Nephron progenitor cell (in vitro differentiated cells): Measurements from ENCODE around the gene AGBL4.

Source experiments
- DNase-seq: peaks from one replicate; pipeline ENCODE4 v3.0.0; 2021
- H3K27ac Mint-ChIP-seq: 2 replicates; pipeline ENCODE4 v1.8.0; 2021; ENCODE audit warnings: mild to moderate bottlenecking, moderate library complexity, mixed read lengths
- H3K27me3 Mint-ChIP-seq: 2 replicates; pipeline ENCODE4 v1.8.0; 2021; ENCODE audit warnings: mild to moderate bottlenecking, low read depth, mixed read lengths; ENCODE audit not compliant: poor library complexity
- H3K36me3 Mint-ChIP-seq: 2 replicates; pipeline ENCODE4 v1.8.0; 2021; ENCODE audit warnings: low read depth, mixed read lengths
- H3K4me1 Mint-ChIP-seq: 2 replicates; pipeline ENCODE4 v1.8.0; 2021; ENCODE audit warnings: mixed read lengths
- H3K4me3 Mint-ChIP-seq: 2 replicates; pipeline ENCODE4 v1.8.0; 2021; ENCODE audit warnings: mild to moderate bottlenecking, moderate library complexity, mixed read lengths
- H3K9me3 Mint-ChIP-seq: 2 replicates; pipeline ENCODE4 v1.8.0; 2021; ENCODE audit warnings: mild to moderate bottlenecking, moderate library complexity, mixed read lengths
- CTCF ChIP-seq: fragments of 200-600 bp; sonication (generic); IDR thresholded peaks from 2 replicates; pipeline ENCODE4 v1.5.0; 2021; ENCODE audit warnings: antibody characterized with exemption

The AGBL4 gene

GRCh38 chr1:48908606-48909005 lies 1115.1 kb downstream of the AGBL4 start:
- H3K27me3 Mint-ChIP-seq = peaks cover 4% of the 10 kb centered on the region
- H3K9me3 Mint-ChIP-seq = no peaks in the 10 kb centered on the region
- DNase-seq = no peak
- TF ChIP-seq CTCF = no peak
- H3K27ac Mint-ChIP-seq = no peak overlapping the region
- H3K36me3 Mint-ChIP-seq = no peaks in the 10 kb centered on the region
- no peaks in the 10 kb centered on the region for H3K4me1 Mint-ChIP-seq
- H3K4me3 Mint-ChIP-seq = no peak overlapping the region

DNA sequence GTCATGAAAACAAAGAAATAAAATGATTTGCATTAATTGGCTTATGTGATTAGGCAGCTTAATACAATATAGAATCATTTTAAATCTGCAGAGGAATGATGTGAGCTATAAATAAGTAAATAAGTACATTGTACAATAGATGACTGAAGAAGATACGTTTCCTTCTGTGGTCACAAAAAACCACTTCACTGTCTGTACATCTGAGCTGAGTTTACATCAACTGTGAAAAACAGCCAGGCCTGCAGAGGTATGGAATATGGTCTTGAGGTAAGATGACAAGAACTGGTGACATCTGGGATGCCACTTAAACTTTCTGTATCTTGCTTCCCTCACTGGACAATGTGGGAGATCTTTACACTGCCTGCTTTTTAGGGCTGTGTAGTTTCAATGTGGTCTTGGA lies 1117.0 kb downstream of the AGBL4 start:
- DNase-seq = no peak
- no peak for TF ChIP-seq CTCF
- Mint-ChIP-seq H3K4me1 (no peaks in the 10 kb centered on the region), H3K27me3 (peaks cover 4% of the 10 kb centered on the region), H3K36me3 (no peaks in the 10 kb centered on the region), H3K9me3 (peaks cover 14% of the 10 kb centered on the region), H3K4me3 (no peak overlapping the region), H3K27ac (no peak overlapping the region)

GRCh38 chr1:48906164-48906563 lies 1117.6 kb downstream of the AGBL4 start:
- no peak for TF ChIP-seq CTCF
- no peaks in the 10 kb centered on the region for H3K4me1 Mint-ChIP-seq

DNA sequence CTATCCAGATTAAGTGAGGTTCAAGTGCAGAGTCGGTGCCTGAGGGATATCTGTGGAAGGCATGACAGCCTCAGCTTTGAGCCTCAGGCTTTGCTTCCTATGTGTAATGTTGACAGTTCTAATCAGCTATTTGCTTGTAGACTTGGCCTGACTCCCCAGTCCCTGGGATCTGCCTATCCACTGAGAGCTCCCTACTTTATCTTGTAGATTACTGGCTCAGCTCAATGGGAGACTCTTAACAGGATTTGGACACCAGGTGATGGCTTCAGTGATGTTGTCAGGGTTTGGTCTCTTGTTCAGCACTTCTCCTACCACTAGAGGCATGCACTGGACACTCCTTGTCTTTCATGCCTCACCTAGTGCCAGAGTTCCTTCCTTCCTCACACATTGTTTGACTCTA lies 1120.5 kb downstream of the AGBL4 start:
- Mint-ChIP-seq H3K9me3 (peaks cover 26% of the 10 kb centered on the region), H3K36me3 (no peaks in the 10 kb centered on the region), H3K27ac (no peak overlapping the region), H3K27me3 (peaks cover 3% of the 10 kb centered on the region), H3K4me1 (no peaks in the 10 kb centered on the region), H3K4me3 (no peak overlapping the region)
- no peak for DNase-seq
- no peak for TF ChIP-seq CTCF

More at GRCh38 chr1:48906164-48906563, 1117.6 kb downstream of the AGBL4 start:
- DNase-seq = no peak
- Mint-ChIP-seq H3K27ac (no peak overlapping the region), H3K36me3 (no peaks in the 10 kb centered on the region), H3K4me3 (no peak overlapping the region), H3K9me3 (peaks cover 16% of the 10 kb centered on the region), H3K27me3 (peaks cover 2% of the 10 kb centered on the region)

DNA sequence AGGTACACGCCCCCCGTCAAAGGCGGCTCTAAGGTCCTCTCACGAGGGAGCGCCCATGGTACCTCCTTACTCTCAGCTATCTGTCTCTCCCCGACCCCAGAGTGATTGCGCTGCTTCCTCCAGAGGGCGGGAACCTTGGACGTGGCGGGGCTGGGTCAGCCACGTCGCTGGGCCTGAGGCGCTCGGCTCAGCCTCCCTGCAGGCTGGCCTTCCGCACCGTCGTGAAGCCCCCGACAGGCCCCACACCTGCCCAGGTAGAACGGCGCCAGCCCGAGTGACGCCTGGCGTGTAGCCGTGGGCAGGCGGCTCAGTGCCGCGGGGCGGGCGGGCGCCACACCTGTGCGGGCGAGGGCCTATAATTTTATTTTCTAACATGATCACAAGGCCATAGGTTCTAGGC lies 1124.9 kb downstream of the AGBL4 start:
- H3K27me3 Mint-ChIP-seq = peaks cover 7% of the 10 kb centered on the region

More for the DNA sequence above, 1124.9 kb downstream of the AGBL4 start:
- H3K4me1 Mint-ChIP-seq = no peaks in the 10 kb centered on the region
- no peaks in the 10 kb centered on the region for H3K36me3 Mint-ChIP-seq
- H3K9me3 Mint-ChIP-seq = peaks cover 34% of the 10 kb centered on the region
- no peak for TF ChIP-seq CTCF
- no peak overlapping the region for H3K27ac Mint-ChIP-seq
- H3K4me3 Mint-ChIP-seq = no peak overlapping the region
- DNase-seq = no peak
